ENCODE measurements around the gene CHMP6. TPM values are rescaled to one million over a fixed set of nuclear protein-coding genes. Genes with fewer than 3 reads are reported as not detected.
A peak's percentile ranks its signal among the peaks of the same experiment; 100 is the strongest.

The CHMP6 gene
- total and polyA plus RNA-seq, 7 donors, result 15.7 to 40.4 (median 28.2) TPM

DNA sequence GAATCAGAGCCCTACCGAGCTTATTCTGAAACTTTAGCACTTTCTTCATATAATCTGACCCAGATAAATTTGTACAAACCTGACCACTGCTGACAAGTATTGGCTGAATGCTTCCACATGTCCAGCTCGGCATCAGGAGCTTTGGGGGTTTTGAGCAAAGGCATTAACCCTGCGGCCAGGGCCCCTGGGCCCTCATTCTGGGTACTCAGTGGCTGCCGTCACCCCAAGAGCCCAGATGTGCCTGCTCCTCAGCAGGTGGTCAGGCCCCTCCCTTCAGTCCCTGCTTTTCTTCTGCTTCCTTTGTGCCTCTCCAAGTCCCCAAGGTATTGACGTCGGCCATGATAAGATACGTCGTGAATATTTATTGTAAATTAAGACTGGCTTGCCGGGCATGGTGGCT is 47.3 kb upstream of the CHMP6 start:
- DNase-seq, result peak; percentile 60
- no peak overlapping the region for H3K4me3 ChIP-seq
- H3K36me3 ChIP-seq, result peaks cover 7 to 26% (median 9%) of the 10 kb centered on the region in 4 donors
- H3K9me3 ChIP-seq, result no peaks in the 10 kb centered on the region
- TF ChIP-seq, protein P1, sequence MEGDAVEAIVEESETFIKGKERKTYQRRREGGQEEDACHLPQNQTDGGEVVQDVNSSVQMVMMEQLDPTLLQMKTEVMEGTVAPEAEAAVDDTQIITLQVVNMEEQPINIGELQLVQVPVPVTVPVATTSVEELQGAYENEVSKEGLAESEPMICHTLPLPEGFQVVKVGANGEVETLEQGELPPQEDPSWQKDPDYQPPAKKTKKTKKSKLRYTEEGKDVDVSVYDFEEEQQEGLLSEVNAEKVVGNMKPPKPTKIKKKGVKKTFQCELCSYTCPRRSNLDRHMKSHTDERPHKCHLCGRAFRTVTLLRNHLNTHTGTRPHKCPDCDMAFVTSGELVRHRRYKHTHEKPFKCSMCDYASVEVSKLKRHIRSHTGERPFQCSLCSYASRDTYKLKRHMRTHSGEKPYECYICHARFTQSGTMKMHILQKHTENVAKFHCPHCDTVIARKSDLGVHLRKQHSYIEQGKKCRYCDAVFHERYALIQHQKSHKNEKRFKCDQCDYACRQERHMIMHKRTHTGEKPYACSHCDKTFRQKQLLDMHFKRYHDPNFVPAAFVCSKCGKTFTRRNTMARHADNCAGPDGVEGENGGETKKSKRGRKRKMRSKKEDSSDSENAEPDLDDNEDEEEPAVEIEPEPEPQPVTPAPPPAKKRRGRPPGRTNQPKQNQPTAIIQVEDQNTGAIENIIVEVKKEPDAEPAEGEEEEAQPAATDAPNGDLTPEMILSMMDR (IDR thresholded peaks at IDR 0.05), result no peak
- no peak for TF ChIP-seq POLR2AphosphoS5 (IDR thresholded peaks at IDR 0.05)
- no peak for TF ChIP-seq EP300 (IDR thresholded peaks at IDR 0.05)
- no peak for TF ChIP-seq POLR2A (IDR thresholded peaks at IDR 0.05)
- intact Hi-C loops (cut with DNase I), result loop anchor here (5.0 kb wide), 1 partner anchor 172 kb away; no protein-coding TSS in a partner anchor
- H3K27ac ChIP-seq, result peak overlapping the region; percentile 88 to 94 (median 90)
- H3K4me1 ChIP-seq, result peaks cover 0 to 57% (median 46%) of the 10 kb centered on the region in 4 donors
- no peaks in the 10 kb centered on the region for H3K27me3 ChIP-seq
- 89 to 97% methylated on average over 9 of the region's 9 CpGs for WGBS, 2 donors

DNA sequence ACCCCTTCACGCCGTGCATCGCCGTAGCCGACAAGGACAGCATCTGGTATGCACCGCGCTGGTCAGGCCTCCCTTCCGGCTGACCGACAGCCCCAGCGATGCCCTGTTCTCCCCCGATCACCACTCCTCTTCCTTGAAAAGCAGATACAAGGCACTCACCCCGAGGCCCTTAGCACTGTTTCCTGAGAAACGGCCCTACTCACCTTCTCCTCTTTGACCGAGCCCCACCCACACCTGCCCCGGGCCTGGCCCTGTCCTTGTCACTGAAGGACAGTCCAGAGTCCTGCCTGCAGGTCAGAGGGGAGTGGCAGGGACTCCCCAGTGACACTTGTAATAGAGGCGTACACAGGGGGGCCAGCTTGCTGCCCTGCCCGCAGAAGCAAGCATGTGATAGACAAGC is 45.9 kb upstream of the CHMP6 start:
- peak; percentile 61 for DNase-seq
- intact Hi-C loops (cut with DNase I), result no loop called here
- WGBS, 2 donors, result 95 to 96% methylated on average over 17 of the region's 17 CpGs
- Histone ChIP-seq H3K4me3 (no peak overlapping the region), H3K9me3 (no peaks in the 10 kb centered on the region), H3K4me1 (peaks cover 0 to 58% (median 47%) of the 10 kb centered on the region in 4 donors), H3K27me3 (no peaks in the 10 kb centered on the region), H3K36me3 (peaks cover 5 to 37% (median 7%) of the 10 kb centered on the region in 4 donors), H3K27ac (no peak overlapping the region)
- TF ChIP-seq POLR2AphosphoS5 (IDR thresholded peaks at IDR 0.05) (no peak), POLR2A (IDR thresholded peaks at IDR 0.05) (no peak), EP300 (IDR thresholded peaks at IDR 0.05) (no peak)
- TF ChIP-seq, protein P1 (IDR thresholded peaks at IDR 0.05), result no peak

DNA sequence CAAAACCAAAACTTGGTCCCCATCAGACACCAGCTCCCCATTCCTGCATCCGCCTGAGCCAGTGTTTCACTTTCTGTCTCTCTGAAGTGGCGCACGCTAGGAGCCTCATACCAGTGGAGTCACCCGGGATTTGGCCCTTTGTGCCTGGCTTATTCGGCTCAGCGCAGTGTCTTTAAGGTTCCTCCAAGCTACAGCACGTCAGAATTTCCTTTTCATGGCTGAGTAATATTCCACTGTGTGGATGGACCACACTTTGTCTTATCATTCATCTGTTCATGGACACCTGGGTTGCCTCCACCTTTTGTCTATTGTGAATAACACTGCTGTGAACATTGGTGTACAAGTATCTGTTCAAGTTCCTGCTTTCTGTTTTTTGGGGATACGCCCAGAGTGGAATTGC is 45.2 kb upstream of the CHMP6 start:
- no peaks in the 10 kb centered on the region for H3K9me3 ChIP-seq
- H3K36me3 ChIP-seq, result peaks cover 4 to 44% (median 7%) of the 10 kb centered on the region in 4 donors
- peak; percentile 41 for DNase-seq
- H3K27ac ChIP-seq, result no peak overlapping the region
- H3K4me1 ChIP-seq, result peaks cover 0 to 51% (median 41%) of the 10 kb centered on the region in 4 donors
- 97% methylated on average over 8 of the region's 8 CpGs for WGBS, 2 donors
- TF ChIP-seq POLR2A (IDR thresholded peaks at IDR 0.05) (no peak), EP300 (IDR thresholded peaks at IDR 0.05) (no peak), POLR2AphosphoS5 (IDR thresholded peaks at IDR 0.05) (no peak)
- TF ChIP-seq, protein P1 (IDR thresholded peaks at IDR 0.05), result no peak
- intact Hi-C loops (cut with DNase I), result no loop called here
- no peaks in the 10 kb centered on the region for H3K27me3 ChIP-seq
- H3K4me3 ChIP-seq, result no peak overlapping the region

DNA sequence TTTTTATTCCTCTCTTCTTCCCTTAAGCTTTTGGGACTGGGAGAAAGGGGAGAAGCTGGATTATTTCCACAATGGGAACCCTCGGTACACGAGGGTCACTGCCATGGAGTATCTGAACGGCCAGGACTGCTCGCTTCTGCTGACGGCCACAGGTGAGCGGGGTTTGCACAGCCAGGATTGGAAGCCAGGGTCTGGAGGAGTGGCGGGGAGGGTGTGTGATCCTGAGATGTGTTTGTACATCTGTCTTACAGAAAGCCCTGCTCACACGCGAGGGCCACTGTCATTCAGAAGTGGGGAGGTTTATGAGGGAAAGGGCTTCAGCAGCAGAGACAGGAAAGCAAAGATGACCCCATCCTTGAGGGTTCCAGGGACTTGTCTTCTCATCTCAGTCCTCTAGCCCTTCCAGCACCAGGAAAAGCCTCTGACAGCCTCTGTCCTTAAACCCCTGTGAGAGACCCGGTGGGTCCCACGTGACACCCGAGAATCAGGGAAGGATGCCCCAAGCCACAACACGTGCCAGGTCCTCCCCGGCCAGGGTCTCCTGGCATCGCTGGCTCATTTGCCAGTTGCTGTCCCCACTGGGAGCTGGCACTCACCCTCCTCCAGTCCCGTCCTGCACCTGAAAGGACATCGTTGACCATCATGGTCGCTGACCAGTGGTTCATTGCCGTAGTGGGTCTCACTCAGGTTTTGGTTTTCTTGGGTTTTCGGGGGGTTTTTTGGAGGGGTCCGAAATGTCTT is 44.3 kb upstream of the CHMP6 start:
- TF ChIP-seq, protein P1 (IDR thresholded peaks at IDR 0.05), result no peak
- TF ChIP-seq POLR2A (IDR thresholded peaks at IDR 0.05) (no peak), EP300 (IDR thresholded peaks at IDR 0.05) (no peak), POLR2AphosphoS5 (IDR thresholded peaks at IDR 0.05) (no peak)
- peak overlapping the region in 2 of 4 donors; percentile 58 to 63 for H3K27ac ChIP-seq

More for the DNA sequence above, 44.3 kb upstream of the CHMP6 start:
- Histone ChIP-seq H3K9me3 (no peaks in the 10 kb centered on the region), H3K36me3 (peaks cover 4 to 51% (median 9%) of the 10 kb centered on the region in 4 donors), H3K4me3 (no peak overlapping the region), H3K4me1 (peaks cover 0 to 42% (median 32%) of the 10 kb centered on the region in 4 donors), H3K27me3 (no peaks in the 10 kb centered on the region)
- DNase-seq, result peak; percentile 55
- 92 to 94% methylated on average over 21 of the region's 21 CpGs for whole genome bisulfite sequencing, 2 donors
- intact Hi-C loops (cut with DNase I), result no loop called here
